K562 (cell line): ENCODE data around the gene EWSR1.

ENCODE experiments used
- ATF1 ChIP-seq, 2 experiments: fragments of 450-650 bp in 1 of 2; IDR thresholded peaks; 2 replicates each; pipeline ENCODE4 v1.6.1; 2016; ENCODE audit warnings: missing compliant biosample characterization in 1 of 2, missing genetic modification characterization in 1 of 2
- CEBPB ChIP-seq: fragments of 450-650 bp; IDR thresholded peaks from 2 replicates; pipeline ENCODE4 v1.6.1; 2016; ENCODE audit warnings: missing genetic modification characterization, missing compliant biosample characterization
- EZH2 ChIP-seq: IDR thresholded peaks from 2 replicates; pipeline ENCODE4 v1.6.1; 2012; ENCODE audit warnings: low read depth, mild to moderate bottlenecking, inconsistent platforms, low read length, borderline replicate concordance
- FOXP1 ChIP-seq: sonication (generic); formaldehyde crosslinking; IDR thresholded peaks from 2 replicates; pipeline ENCODE4 v1.8.0; 2022; ENCODE audit warnings: mild to moderate bottlenecking, missing genetic modification reagents
- JUN ChIP-seq, 2 experiments: sonication (generic) in 1 of 2; formaldehyde crosslinking in 1 of 2; IDR thresholded peaks; 2 replicates each; pipeline versions ENCODE4 v1.6.1 to v1.8.0; 2012 to 2022; ENCODE audit warnings: borderline replicate concordance in 2 of 2, mild to moderate bottlenecking in 2 of 2, improper control_type of control experiment in 1 of 2, low read depth in 1 of 2, low read length in 1 of 2, missing genetic modification reagents in 1 of 2
- MAFK ChIP-seq: IDR thresholded peaks from 2 replicates; pipeline ENCODE4 v1.6.1; 2011; ENCODE audit warnings: low read length, improper control_type of control experiment
- NR4A1 ChIP-seq, 2 experiments: fragments of 250-450 bp in 1 of 2; fragments of 450-650 bp in 1 of 2; sonication (Bioruptor Pico) in 1 of 2; IDR thresholded peaks; 2 replicates each; pipeline versions ENCODE4 v1.4.0 to v1.6.1; 2016 to 2020; ENCODE audit warnings: mild to moderate bottlenecking in 2 of 2, missing compliant biosample characterization in 1 of 2, missing genetic modification characterization in 1 of 2, moderate library complexity in 1 of 2
- ZFX ChIP-seq: sonication (generic); formaldehyde crosslinking; IDR thresholded peaks from 2 replicates; pipeline ENCODE4 v1.8.0; 2022; ENCODE audit warnings: mild to moderate bottlenecking, missing genetic modification reagents, moderate library complexity
- TF ChIP-seq, protein P1 (sequence below), 3 experiments: IDR thresholded peaks in 2 of 3; conservative IDR thresholded peaks in 1 of 3; 2 replicates each; pipeline ENCODE4 v1.5.1; 2011 to 2012; ENCODE audit warnings: low read length in 3 of 3, mild to moderate bottlenecking in 3 of 3, control low read depth in 2 of 3, improper control_type of control experiment in 1 of 3, inconsistent platforms in 1 of 3, low read depth in 1 of 3, mixed read lengths in 1 of 3, moderate library complexity in 1 of 3; ENCODE audit not compliant: insufficient read depth in 2 of 3
- TF ChIP-seq, protein P2 (sequence below), 2 experiments: fragments of 450-650 bp; formaldehyde crosslinking in 1 of 2; IDR thresholded peaks; 2 replicates each; pipeline versions ENCODE4 v1.4.0 to v1.6.1; 2014 to 2020; ENCODE audit warnings: mild to moderate bottlenecking in 2 of 2, borderline replicate concordance in 1 of 2, low read depth in 1 of 2
- TF ChIP-seq, protein P3 (sequence below): sonication (generic); formaldehyde crosslinking; IDR thresholded peaks from 2 replicates; pipeline ENCODE4 v1.4.0; 2020; ENCODE audit warnings: mild to moderate bottlenecking, missing genetic modification reagents
- TF ChIP-seq, protein P4 (sequence below): fragments of 250-450 bp; sonication (Bioruptor Pico); IDR thresholded peaks from 2 replicates; pipeline ENCODE4 v1.4.0; 2020

DNA sequence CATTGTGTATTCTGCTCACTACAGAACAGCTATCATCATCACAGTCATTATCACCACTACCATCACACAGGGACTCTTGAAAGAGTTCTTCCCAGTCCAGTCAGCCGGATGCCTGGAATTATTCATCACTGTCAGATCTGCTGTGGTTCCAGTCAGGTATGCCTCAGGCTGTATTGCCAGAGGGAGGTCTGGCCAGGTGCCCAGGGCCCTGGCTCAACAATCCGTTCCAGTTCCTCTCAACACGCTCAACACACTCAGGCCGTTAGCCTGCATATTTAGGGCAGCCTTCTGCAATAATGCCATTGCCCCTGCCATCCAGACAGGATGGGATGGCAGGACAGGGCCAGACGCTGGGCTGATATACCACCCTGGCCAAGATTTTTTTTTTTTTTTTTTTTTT is 76.1 kb downstream of the EWSR1 start:
- TF ChIP-seq, protein P1, sequence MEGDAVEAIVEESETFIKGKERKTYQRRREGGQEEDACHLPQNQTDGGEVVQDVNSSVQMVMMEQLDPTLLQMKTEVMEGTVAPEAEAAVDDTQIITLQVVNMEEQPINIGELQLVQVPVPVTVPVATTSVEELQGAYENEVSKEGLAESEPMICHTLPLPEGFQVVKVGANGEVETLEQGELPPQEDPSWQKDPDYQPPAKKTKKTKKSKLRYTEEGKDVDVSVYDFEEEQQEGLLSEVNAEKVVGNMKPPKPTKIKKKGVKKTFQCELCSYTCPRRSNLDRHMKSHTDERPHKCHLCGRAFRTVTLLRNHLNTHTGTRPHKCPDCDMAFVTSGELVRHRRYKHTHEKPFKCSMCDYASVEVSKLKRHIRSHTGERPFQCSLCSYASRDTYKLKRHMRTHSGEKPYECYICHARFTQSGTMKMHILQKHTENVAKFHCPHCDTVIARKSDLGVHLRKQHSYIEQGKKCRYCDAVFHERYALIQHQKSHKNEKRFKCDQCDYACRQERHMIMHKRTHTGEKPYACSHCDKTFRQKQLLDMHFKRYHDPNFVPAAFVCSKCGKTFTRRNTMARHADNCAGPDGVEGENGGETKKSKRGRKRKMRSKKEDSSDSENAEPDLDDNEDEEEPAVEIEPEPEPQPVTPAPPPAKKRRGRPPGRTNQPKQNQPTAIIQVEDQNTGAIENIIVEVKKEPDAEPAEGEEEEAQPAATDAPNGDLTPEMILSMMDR (IDR thresholded peaks at IDR 0.05 in 2 of 3, conservative IDR thresholded peaks at IDR 0.05 in 1 of 3; ENCODE audit: insufficient read depth in 2 of 3, low read depth in 1 of 3, low read length in 3 of 3): no peak
- TF ChIP-seq, protein P2, sequence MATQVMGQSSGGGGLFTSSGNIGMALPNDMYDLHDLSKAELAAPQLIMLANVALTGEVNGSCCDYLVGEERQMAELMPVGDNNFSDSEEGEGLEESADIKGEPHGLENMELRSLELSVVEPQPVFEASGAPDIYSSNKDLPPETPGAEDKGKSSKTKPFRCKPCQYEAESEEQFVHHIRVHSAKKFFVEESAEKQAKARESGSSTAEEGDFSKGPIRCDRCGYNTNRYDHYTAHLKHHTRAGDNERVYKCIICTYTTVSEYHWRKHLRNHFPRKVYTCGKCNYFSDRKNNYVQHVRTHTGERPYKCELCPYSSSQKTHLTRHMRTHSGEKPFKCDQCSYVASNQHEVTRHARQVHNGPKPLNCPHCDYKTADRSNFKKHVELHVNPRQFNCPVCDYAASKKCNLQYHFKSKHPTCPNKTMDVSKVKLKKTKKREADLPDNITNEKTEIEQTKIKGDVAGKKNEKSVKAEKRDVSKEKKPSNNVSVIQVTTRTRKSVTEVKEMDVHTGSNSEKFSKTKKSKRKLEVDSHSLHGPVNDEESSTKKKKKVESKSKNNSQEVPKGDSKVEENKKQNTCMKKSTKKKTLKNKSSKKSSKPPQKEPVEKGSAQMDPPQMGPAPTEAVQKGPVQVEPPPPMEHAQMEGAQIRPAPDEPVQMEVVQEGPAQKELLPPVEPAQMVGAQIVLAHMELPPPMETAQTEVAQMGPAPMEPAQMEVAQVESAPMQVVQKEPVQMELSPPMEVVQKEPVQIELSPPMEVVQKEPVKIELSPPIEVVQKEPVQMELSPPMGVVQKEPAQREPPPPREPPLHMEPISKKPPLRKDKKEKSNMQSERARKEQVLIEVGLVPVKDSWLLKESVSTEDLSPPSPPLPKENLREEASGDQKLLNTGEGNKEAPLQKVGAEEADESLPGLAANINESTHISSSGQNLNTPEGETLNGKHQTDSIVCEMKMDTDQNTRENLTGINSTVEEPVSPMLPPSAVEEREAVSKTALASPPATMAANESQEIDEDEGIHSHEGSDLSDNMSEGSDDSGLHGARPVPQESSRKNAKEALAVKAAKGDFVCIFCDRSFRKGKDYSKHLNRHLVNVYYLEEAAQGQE (IDR thresholded peaks at IDR 0.05; ENCODE audit: borderline replicate concordance): no peak
- TF ChIP-seq, protein P2 (CRISPR knock-in tag; IDR thresholded peaks at IDR 0.05; ENCODE audit: low read depth): no peak
- no peak for TF ChIP-seq JUN (IDR thresholded peaks at IDR 0.05; ENCODE audit: borderline replicate concordance, low read depth, low read length)
- TF ChIP-seq JUN (CRISPR knock-in tag; IDR thresholded peaks at IDR 0.05; ENCODE audit: borderline replicate concordance): no peak
- no peak for TF ChIP-seq EZH2
- TF ChIP-seq CEBPB: no peak
- no peak for TF ChIP-seq MAFK
- no peak for TF ChIP-seq ATF1 (CRISPR knock-in tag; IDR thresholded peaks at IDR 0.05)
- TF ChIP-seq ATF1 (tag; IDR thresholded peaks at IDR 0.05): no peak
- TF ChIP-seq ZFX (CRISPR knock-in tag): no peak
- TF ChIP-seq, protein P3, sequence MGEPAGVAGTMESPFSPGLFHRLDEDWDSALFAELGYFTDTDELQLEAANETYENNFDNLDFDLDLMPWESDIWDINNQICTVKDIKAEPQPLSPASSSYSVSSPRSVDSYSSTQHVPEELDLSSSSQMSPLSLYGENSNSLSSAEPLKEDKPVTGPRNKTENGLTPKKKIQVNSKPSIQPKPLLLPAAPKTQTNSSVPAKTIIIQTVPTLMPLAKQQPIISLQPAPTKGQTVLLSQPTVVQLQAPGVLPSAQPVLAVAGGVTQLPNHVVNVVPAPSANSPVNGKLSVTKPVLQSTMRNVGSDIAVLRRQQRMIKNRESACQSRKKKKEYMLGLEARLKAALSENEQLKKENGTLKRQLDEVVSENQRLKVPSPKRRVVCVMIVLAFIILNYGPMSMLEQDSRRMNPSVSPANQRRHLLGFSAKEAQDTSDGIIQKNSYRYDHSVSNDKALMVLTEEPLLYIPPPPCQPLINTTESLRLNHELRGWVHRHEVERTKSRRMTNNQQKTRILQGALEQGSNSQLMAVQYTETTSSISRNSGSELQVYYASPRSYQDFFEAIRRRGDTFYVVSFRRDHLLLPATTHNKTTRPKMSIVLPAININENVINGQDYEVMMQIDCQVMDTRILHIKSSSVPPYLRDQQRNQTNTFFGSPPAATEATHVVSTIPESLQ (CRISPR knock-in tag): no peak
- TF ChIP-seq, protein P4, sequence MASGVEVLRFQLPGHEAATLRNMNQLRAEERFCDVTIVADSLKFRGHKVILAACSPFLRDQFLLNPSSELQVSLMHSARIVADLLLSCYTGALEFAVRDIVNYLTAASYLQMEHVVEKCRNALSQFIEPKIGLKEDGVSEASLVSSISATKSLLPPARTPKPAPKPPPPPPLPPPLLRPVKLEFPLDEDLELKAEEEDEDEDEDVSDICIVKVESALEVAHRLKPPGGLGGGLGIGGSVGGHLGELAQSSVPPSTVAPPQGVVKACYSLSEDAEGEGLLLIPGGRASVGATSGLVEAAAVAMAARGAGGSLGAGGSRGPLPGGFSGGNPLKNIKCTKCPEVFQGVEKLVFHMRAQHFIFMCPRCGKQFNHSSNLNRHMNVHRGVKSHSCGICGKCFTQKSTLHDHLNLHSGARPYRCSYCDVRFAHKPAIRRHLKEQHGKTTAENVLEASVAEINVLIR: no peak
- no peak for TF ChIP-seq FOXP1 (CRISPR knock-in tag)
- TF ChIP-seq NR4A1 (CRISPR knock-in tag; IDR thresholded peaks at IDR 0.05): no peak
- no peak for TF ChIP-seq NR4A1 (tag; IDR thresholded peaks at IDR 0.05)
